Renal cortex interstitium (tissue), 3 donors: ENCODE measurements around the gene NECAB3. TPM values are rescaled to one million over a fixed set of nuclear protein-coding genes. Genes with fewer than 3 reads are reported as not detected.

ENCODE experiments used
- polyA plus RNA-seq, 3 donors: library from polyadenylated mRNA; unstranded; fragments of 120-200 nt; gene quantifications; one replicate each; pipeline ENCODE4 v1.2.1, GENCODE V29; 2013; ENCODE audit not compliant: insufficient read length in 3 of 3

The NECAB3 gene
- polyA plus RNA-seq, 3 donors = 14.1 to 19.2 (median 18.6) TPM

Other genes with a start within 250 kb of the NECAB3 start
- 10 to 100 TPM in 2 of 3 donors, 1 to 10 TPM in 1; 8.7 to 12.2 (median 12.0) TPM for gene SNTA1, start 230.7 kb downstream of the NECAB3 start, polyA plus RNA-seq
- 10 to 100 TPM; 26.8 to 35.9 (median 27.4) TPM for gene CBFA2T2, start 184.3 kb downstream of the NECAB3 start, polyA plus RNA-seq
- under 1 TPM; 0.25 to 0.32 (median 0.29) TPM for gene C20orf144, start 12.1 kb downstream of the NECAB3 start, polyA plus RNA-seq
- gene ACTL10, start 7.5 kb downstream of the NECAB3 start, polyA plus RNA-seq = under 1 TPM; 0.33 to 0.76 (median 0.60) TPM
- gene E2F1, start 12.0 kb upstream of the NECAB3 start, polyA plus RNA-seq = 10 to 100 TPM; 10.7 to 15.6 (median 12.1) TPM
- gene PXMP4, start 45.9 kb upstream of the NECAB3 start, polyA plus RNA-seq = 1 to 10 TPM; 6.4 to 9.0 (median 8.6) TPM
- 1 to 10 TPM; 2.4 to 4.4 (median 3.3) TPM for gene ZNF341, start 57.6 kb upstream of the NECAB3 start, polyA plus RNA-seq
- gene CHMP4B, start 136.9 kb upstream of the NECAB3 start, polyA plus RNA-seq = 100 to 1,000 TPM in 2 of 3 donors, 10 to 100 TPM in 1; 98.8 to 110 (median 105) TPM